Caco-2 (cell line): ENCODE results near the gene TMC5. TPM values are rescaled to one million over a fixed set of nuclear protein-coding genes. Genes with fewer than 3 reads are reported as not detected.

ENCODE experiments used
- BruUV-seq: library from RNA; stranded (reverse); fragments of 400-500 nt; replicated peaks from 2 replicates; lab custom pipeline; 2021; lab: Mats Ljungman, UMichigan
- CTCF ChIA-PET: fragments of 300-600 bp; sonication (Branson Sonifier 250); formaldehyde crosslinking; loops from one replicate; lab custom pipeline; 2022; ENCODE audit warnings: antibody characterized with exemption; lab: Charles Lee
- POLR2A ChIA-PET: fragments of 300-600 bp; sonication (Branson Sonifier 250); formaldehyde crosslinking; loops from one replicate; lab custom pipeline; 2022; ENCODE audit warnings: antibody characterized with exemption; lab: Charles Lee
- DNase-seq, 2 experiments: peaks; one replicate each; pipeline versions ENCODE4 v3.0.0 to v3.0.0-alpha.2; 2020 to 2022
- H3K27me3 ChIP-seq: replicated peaks from 2 replicates; pipeline ENCODE4 v1.6.0; 2011; ENCODE audit warnings: low read length; ENCODE audit not compliant: control insufficient read depth, insufficient read depth
- H3K36me3 ChIP-seq: 2 replicates; pipeline ENCODE4 v1.5.1; 2011; ENCODE audit warnings: low read length; ENCODE audit not compliant: control insufficient read depth, insufficient read depth
- H3K4me1 ChIP-seq: fragments of 250-450 bp; sonication (Bioruptor Pico); 2 replicates; pipeline ENCODE4 v1.5.1; 2020; ENCODE audit warnings: mild to moderate bottlenecking
- H3K4me3 ChIP-seq: 2 replicates; pipeline ENCODE4 v1.5.1; 2011; ENCODE audit warnings: low read depth, mild to moderate bottlenecking, control low read depth, low read length
- H3K9me3 ChIP-seq: fragments of 250-450 bp; sonication (Bioruptor Pico); 2 replicates; pipeline ENCODE4 v1.5.1; 2020; ENCODE audit warnings: mild to moderate bottlenecking, moderate library complexity
- H3K27ac Mint-ChIP-seq: one replicate; pipeline ENCODE4 v1.8.0; 2022; ENCODE audit warnings: mixed read lengths; ENCODE audit not compliant: unreplicated experiment
- H3K27me3 Mint-ChIP-seq: one replicate; pipeline ENCODE4 v1.8.0; 2022; ENCODE audit warnings: mixed read lengths; ENCODE audit not compliant: insufficient read depth, unreplicated experiment
- H3K36me3 Mint-ChIP-seq: one replicate; pipeline ENCODE4 v1.8.0; 2022; ENCODE audit warnings: mild to moderate bottlenecking, mixed read lengths; ENCODE audit not compliant: insufficient read depth, unreplicated experiment
- H3K4me1 Mint-ChIP-seq: one replicate; pipeline ENCODE4 v1.8.0; 2022; ENCODE audit warnings: low read depth, mixed read lengths; ENCODE audit not compliant: unreplicated experiment
- H3K4me3 Mint-ChIP-seq: one replicate; pipeline ENCODE4 v1.8.0; 2022; ENCODE audit warnings: mild to moderate bottlenecking, moderate library complexity, mixed read lengths; ENCODE audit not compliant: unreplicated experiment
- H3K9me3 Mint-ChIP-seq: one replicate; pipeline ENCODE4 v1.8.0; 2022; ENCODE audit warnings: mixed read lengths; ENCODE audit not compliant: unreplicated experiment
- CTCF ChIP-seq, 2 experiments: fragments of 200-600 bp in 1 of 2; IDR thresholded peaks; 1 replicate in 1 of 2; 2 replicates in 1 of 2; pipeline versions ENCODE4 v1.5.1 to v1.8.0; 2011 to 2022; ENCODE audit warnings: antibody characterized with exemption in 1 of 2, control low read depth in 1 of 2, inconsistent platforms in 1 of 2, low read depth in 1 of 2, low read length in 1 of 2, mild to moderate bottlenecking in 1 of 2, moderate library complexity in 1 of 2; ENCODE audit not compliant: insufficient read depth in 1 of 2, severe bottlenecking in 1 of 2, unreplicated experiment in 1 of 2
- intact Hi-C: fragments of 100-400 bp; cut with micrococcal nuclease; formaldehyde crosslinking; loops from one replicate; pipeline ENCODE4 v1.10.0; 2022; ENCODE audit not compliant: unreplicated experiment
- total RNA-seq: library from RNA; stranded (reverse); gene quantifications from 2 replicates; pipeline ENCODE4 v1.2.3, GENCODE V29; 2022

TMC5 gene
- total RNA-seq, 1 experiment from 2014 or later = 2.3 TPM

- intact Hi-C loops = no loop called here
- Mint-ChIP-seq H3K4me3 (no peak overlapping the region), H3K27ac (no peak overlapping the region), H3K4me1 (no peaks in the 10 kb centered on the region), H3K36me3 (no peaks in the 10 kb centered on the region), H3K9me3 (no peaks in the 10 kb centered on the region), H3K27me3 (peaks cover 3% of the 10 kb centered on the region)
- no peaks in the 10 kb centered on the region for H3K27me3 ChIP-seq
- DNase-seq = no peak
- ChIA-PET CTCF (no interaction called here), POLR2A (no interaction called here)
- TF ChIP-seq CTCF (IDR thresholded peaks at IDR 0.05; ENCODE audit: insufficient read depth in 1 of 2, low read depth in 1 of 2, low read length in 1 of 2, severe bottlenecking in 1 of 2, unreplicated experiment in 1 of 2) = no peak
- no peaks in the 10 kb centered on the region for H3K36me3 ChIP-seq
- no peaks in the 10 kb centered on the region for H3K9me3 ChIP-seq
- BruUV-seq = no TSS peak
- H3K4me1 ChIP-seq = no peaks in the 10 kb centered on the region
- no peak overlapping the region for H3K4me3 ChIP-seq
Observed at GRCh38 chr16:19438739-19439138, 21.1 kb downstream of the TMC5 start.

- Mint-ChIP-seq H3K27ac (no peak overlapping the region), H3K4me1 (no peaks in the 10 kb centered on the region), H3K27me3 (peaks cover 3% of the 10 kb centered on the region), H3K4me3 (no peak overlapping the region), H3K9me3 (no peaks in the 10 kb centered on the region), H3K36me3 (no peaks in the 10 kb centered on the region)
- Histone ChIP-seq H3K9me3 (no peaks in the 10 kb centered on the region), H3K27me3 (no peaks in the 10 kb centered on the region), H3K4me3 (no peak overlapping the region), H3K4me1 (no peaks in the 10 kb centered on the region), H3K36me3 (no peaks in the 10 kb centered on the region)
- POLR2A ChIA-PET = no interaction called here
- CTCF ChIA-PET = no interaction called here
- TF ChIP-seq CTCF (IDR thresholded peaks at IDR 0.05; ENCODE audit: insufficient read depth in 1 of 2, low read depth in 1 of 2, low read length in 1 of 2, severe bottlenecking in 1 of 2, unreplicated experiment in 1 of 2) = no peak
- no TSS peak for BruUV-seq
- intact Hi-C loops = no loop called here
- no peak for DNase-seq
Observed at GRCh38 chr16:19439483-19439882, 21.8 kb downstream of the TMC5 start.

GRCh38 chr16:19443659-19444058, 26.0 kb downstream of the TMC5 start:
- no peak overlapping the region for H3K27ac Mint-ChIP-seq
- Histone ChIP-seq H3K27me3 (no peaks in the 10 kb centered on the region), H3K4me1 (no peaks in the 10 kb centered on the region), H3K9me3 (no peaks in the 10 kb centered on the region), H3K4me3 (no peak overlapping the region), H3K36me3 (no peaks in the 10 kb centered on the region)
- no TSS peak for BruUV-seq
- peaks cover 3% of the 10 kb centered on the region for H3K27me3 Mint-ChIP-seq
- no peaks in the 10 kb centered on the region for H3K36me3 Mint-ChIP-seq
- H3K9me3 Mint-ChIP-seq = no peaks in the 10 kb centered on the region
- ChIA-PET CTCF (no interaction called here), POLR2A (no interaction called here)
- intact Hi-C loops = no loop called here
- no peak for DNase-seq
- H3K4me1 Mint-ChIP-seq = no peaks in the 10 kb centered on the region
- no peak for TF ChIP-seq CTCF (IDR thresholded peaks at IDR 0.05; ENCODE audit: insufficient read depth in 1 of 2, low read depth in 1 of 2, low read length in 1 of 2, severe bottlenecking in 1 of 2, unreplicated experiment in 1 of 2)
- H3K4me3 Mint-ChIP-seq = no peak overlapping the region
